Stimulated activated CD8-positive, alpha-beta memory T cell treated with anti-CD3 and anti-CD28 coated beads, Interleukin-2, amount 100 ng/mL, for 1 hour (primary cell): ENCODE results near the gene SRSF3.
"Not testable (repeated sequence)": the region's sequence is repeated elsewhere in the genome, so short reads cannot be mapped to it uniquely, and the experiment has no call there.

Source experiments
- DNase-seq, 2 donors: peaks; one replicate each; pipeline ENCODE4 v3.0.0-alpha.2; 2020; ENCODE audit warnings: low read depth in 2 of 2

The SRSF3 gene

DNA sequence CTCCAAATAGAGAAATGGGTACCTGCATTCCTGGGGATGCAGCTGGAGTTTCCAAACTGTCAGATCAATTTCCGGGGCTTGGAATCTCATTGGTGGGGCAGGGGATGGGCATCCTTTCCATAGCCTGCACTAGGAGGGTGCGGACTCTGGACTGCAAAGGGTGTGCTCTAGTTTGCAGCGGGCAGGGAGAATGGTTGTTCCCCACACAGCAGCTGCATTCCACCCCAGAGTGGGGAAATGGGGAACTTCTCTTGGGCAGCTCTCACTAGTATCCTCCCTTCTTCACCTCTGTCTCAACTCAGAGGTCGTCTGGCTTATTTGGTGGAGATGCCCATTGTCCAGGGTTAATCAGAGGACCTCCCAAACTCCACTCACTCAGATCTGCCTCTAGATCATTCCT lies 49.8 kb downstream of the SRSF3 start:
- no peak for DNase-seq

DNA sequence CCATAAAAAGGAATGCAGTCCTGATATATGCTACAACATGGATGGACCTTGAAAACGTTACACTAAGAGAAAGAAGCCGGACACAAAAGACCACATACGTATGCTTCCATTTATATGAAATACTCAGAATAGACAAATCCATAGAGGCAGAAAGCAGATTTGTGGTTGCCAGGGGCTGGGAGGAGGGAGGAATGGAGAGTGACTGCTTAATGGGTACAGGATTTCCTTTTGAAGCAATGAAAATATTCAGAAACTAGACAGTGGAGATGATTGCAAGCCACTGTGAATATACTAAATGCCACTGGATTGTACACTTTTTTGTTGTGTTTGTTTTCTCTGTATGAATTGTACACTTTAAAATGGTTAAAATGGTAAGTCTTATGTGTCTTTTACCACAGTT lies 54.9 kb downstream of the SRSF3 start:
- DNase-seq, result no peak

DNA sequence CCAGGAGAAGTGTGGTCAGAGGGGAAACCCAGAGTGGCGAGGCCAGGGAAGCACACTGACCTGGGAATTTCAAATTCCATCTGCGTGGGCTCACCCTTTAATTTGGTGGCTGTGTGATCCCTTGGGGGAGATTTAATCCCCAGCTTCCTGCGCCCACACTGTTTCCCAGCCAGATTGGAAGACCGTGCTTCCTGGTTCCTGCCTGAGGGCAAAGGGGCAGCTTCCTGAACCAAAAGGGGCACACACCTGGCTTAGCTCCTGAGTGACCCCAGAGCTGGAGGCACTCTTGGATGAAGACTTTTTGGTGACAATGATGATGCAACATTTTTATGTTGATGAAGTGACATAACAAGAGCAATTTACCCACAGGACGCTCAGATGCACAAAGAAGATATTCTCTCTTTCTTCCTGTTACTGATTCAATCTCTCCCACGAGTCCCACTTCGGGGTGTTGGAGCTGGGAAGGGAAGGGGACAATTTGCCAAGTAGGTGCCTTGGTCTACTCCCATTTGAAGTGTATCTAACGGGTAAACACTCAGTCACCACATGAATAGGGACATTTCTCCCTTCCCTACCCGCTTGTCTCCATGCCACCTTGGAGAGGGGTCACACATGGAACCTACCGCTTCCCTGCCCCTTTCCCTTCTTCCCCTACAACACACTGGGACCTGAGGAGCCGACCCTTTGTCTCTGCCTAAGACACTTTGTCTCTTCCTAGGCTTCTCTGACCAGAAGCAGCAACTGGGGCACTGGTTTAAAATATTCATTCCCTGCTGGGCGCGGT lies 55.7 kb downstream of the SRSF3 start:
- DNase-seq, result no peak

DNA sequence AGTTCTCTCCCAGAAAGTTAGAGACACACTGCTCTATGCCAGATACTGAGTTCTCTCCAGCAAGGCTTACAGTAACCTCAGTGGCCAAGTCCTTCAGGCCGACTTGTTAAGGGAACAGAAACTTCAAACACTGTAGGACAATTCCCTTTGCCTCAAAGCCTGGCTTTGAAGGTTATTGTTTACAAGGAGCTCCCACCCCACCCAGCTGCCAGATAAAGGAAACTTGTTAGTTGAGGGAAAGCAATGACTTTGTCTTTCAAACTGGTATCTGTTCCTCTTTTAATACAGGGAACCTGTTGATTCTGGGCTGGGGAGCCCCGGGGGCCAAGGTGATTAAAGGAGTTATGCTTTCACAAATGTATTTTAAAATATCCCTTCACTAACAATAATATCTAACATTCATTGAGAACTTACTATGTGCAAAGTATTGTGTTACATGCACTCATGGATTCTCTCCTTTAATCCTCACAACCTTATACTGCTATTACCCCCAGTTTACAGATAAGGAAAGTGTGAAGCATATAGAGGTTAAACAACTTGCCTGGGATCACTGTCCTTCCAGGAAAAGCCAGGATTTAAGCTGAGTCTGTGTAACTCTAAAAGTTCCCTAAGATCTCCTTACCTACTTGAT lies 56.8 kb downstream of the SRSF3 start:
- no peak for DNase-seq

DNA sequence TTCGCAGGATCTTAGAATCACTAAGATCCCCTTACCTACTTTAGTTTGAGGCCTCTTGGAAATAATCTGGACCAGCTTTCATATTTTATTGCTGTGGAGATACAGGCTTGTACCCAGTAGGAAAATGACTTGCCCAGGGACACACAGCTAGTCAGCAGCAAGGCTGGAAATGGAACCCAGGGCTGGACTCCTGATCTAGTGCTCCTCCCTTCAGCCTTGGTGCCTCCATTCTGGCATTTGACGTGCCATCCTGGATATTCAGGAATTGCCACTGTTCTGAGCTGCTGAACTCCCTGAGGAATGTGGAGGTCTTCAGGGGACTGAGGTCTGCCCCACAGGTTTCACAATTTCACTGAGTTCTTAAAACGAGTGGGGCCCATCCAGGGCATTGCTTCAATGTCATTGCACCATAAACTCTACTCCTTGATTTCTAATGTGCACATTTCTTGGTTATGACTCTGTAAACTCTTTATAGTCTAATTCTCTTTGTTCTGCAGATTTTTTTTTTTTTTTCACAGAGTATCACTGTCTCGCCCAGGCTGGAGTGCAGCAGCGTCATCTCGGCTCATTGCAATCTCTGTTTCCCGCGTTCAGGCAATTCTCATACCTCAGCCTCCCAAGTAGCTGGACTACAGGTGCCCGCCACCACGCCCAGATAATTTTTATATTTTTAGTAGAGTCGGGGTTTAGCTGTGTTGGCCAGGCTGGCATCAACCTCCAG lies 57.7 kb downstream of the SRSF3 start:
- no peak for DNase-seq

DNA sequence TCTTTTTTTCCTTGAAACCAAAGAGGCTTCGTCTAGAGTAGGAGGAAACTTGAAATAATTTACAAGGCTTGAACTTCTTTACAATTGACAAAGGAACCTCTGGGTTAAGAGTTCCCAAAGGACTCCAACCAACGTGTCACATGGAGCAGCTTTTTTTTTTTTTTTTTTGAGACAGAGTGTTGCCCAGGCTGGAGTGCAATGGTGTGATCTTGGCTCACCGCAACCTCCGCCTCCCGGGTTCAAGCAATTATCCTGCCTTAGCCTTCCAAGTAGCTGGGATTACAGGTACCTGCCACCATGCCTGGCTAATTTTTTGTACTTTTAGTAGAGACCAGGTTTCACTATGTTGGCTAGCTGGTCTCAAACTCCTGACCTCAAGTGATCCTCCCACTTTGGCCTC lies 60.3 kb downstream of the SRSF3 start:
- not testable (repeated sequence) for DNase-seq
